LNCAP (cell line): ENCODE results near the gene JAKMIP1.

Experiments
- CTCF ChIP-seq: fragments of 450-650 bp; IDR thresholded peaks from 2 replicates; pipeline ENCODE4 v1.5.1; 2017; ENCODE audit warnings: mild to moderate bottlenecking

The JAKMIP1 gene

GRCh38 chr4:6190486-6190885, 9.9 kb downstream of the JAKMIP1 start:
- no peak for TF ChIP-seq CTCF

GRCh38 chr4:6189511-6189910, 10.8 kb downstream of the JAKMIP1 start:
- TF ChIP-seq CTCF: no peak

GRCh38 chr4:6188687-6189305, 11.6 kb downstream of the JAKMIP1 start:
- TF ChIP-seq CTCF: no peak

- no peak for TF ChIP-seq CTCF
Observed at GRCh38 chr4:6184169-6184568, 16.2 kb downstream of the JAKMIP1 start.

GRCh38 chr4:6183740-6184139, 16.6 kb downstream of the JAKMIP1 start:
- no peak for TF ChIP-seq CTCF

- TF ChIP-seq CTCF: no peak
Observed at GRCh38 chr4:6182376-6183280, 17.7 kb downstream of the JAKMIP1 start.

GRCh38 chr4:6180841-6181631, 19.3 kb downstream of the JAKMIP1 start:
- TF ChIP-seq CTCF: no peak
